Endothelial cell of umbilical vein (primary cell): ENCODE data around the gene GALNT13. TPM values are rescaled to one million over a fixed set of nuclear protein-coding genes. Genes with fewer than 3 reads are reported as not detected.
A peak's percentile ranks its signal among the peaks of the same experiment; 100 is the strongest.

Experiments used
- BruUV-seq: library from RNA; stranded (reverse); fragments of 400-500 nt; replicated peaks from 2 replicates; lab custom pipeline; 2021; lab: Mats Ljungman, UMichigan
- CTCF ChIA-PET: fragments of 300-600, 350-600 bp; sonication (Branson Sonifier 250); formaldehyde crosslinking; loops from one replicate; lab custom pipeline; 2021; ENCODE audit warnings: antibody characterized with exemption, inconsistent platforms; lab: Charles Lee
- POLR2A ChIA-PET: fragments of 300-600, 350-600 bp; sonication (Branson Sonifier 250); formaldehyde crosslinking; loops from one replicate; lab custom pipeline; 2021; ENCODE audit warnings: antibody characterized with exemption, inconsistent platforms; lab: Charles Lee
- DNase-seq: peaks from one replicate; pipeline ENCODE4 v3.0.0-alpha.2; 2011; ENCODE audit warnings: low read depth, low spot score
- FAIRE-seq: peaks from 2 replicates; lab custom pipeline; 2011; peaks lifted over from hg19 to GRCh38; lab: Jason Lieb, UNC
- H2AFZ ChIP-seq: 2 replicates; pipeline ENCODE4 v1.6.0; 2012; ENCODE audit warnings: low read depth, low read length, control low read depth, inconsistent platforms
- H3K27ac ChIP-seq: 2 replicates; pipeline ENCODE4 v1.5.1; 2011; ENCODE audit warnings: low read depth, mild to moderate bottlenecking, control low read depth, low read length, moderate library complexity; ENCODE audit not compliant: insufficient read depth
- H3K27me3 ChIP-seq, 2 experiments: 2 replicates each; pipeline versions ENCODE4 v1.6.0 to v1.6.1; 2011; ENCODE audit warnings: low read length in 2 of 2, mixed read lengths in 1 of 2; ENCODE audit not compliant: control insufficient read depth in 2 of 2, insufficient read depth in 2 of 2
- H3K36me3 ChIP-seq, 2 experiments: 2 replicates in 1 of 2; 3 replicates in 1 of 2; pipeline ENCODE4 v1.5.1; 2011; ENCODE audit warnings: low read length in 2 of 2, mild to moderate bottlenecking in 1 of 2, moderate library complexity in 1 of 2; ENCODE audit not compliant: control insufficient read depth in 2 of 2, insufficient read depth in 2 of 2; ENCODE audit errors: extremely low read depth in 1 of 2
- H3K4me1 ChIP-seq: 3 replicates; pipeline ENCODE4 v1.5.1; 2011; ENCODE audit warnings: mild to moderate bottlenecking, low read length; ENCODE audit not compliant: control insufficient read depth, insufficient read depth; ENCODE audit errors: extremely low read depth
- H3K4me2 ChIP-seq: 2 replicates; pipeline ENCODE4 v1.6.1; 2011; ENCODE audit warnings: low read length, control low read depth, mixed read lengths; ENCODE audit not compliant: insufficient read depth
- H3K4me3 ChIP-seq, 3 experiments: fragments of 200-600 bp in 1 of 3; sonication (generic), shearing (Covaris generic) in 1 of 3; replicated peaks in 1 of 3; 2 replicates each; pipeline ENCODE4 v1.5.1; 2011 to 2016; ENCODE audit warnings: control low read depth in 3 of 3, low read length in 3 of 3, mild to moderate bottlenecking in 2 of 3, inconsistent platforms in 1 of 3, low read depth in 1 of 3, moderate library complexity in 1 of 3; ENCODE audit not compliant: insufficient read depth in 1 of 3
- H3K79me2 ChIP-seq: 2 replicates; pipeline ENCODE4 v1.6.0; 2012; ENCODE audit warnings: low read length, inconsistent platforms; ENCODE audit not compliant: control insufficient read depth, insufficient read depth
- H3K9ac ChIP-seq: replicated peaks from 2 replicates; pipeline ENCODE3; 2011; ENCODE audit warnings: low read length, control low read depth; ENCODE audit not compliant: insufficient read depth; ENCODE audit errors: extremely low read depth
- H3K9me1 ChIP-seq: replicated peaks from 3 replicates; pipeline ENCODE4 v1.6.0; 2011; ENCODE audit warnings: mild to moderate bottlenecking, low read length; ENCODE audit not compliant: control insufficient read depth, insufficient read depth; ENCODE audit errors: extremely low read depth
- H3K9me3 ChIP-seq: replicated peaks from 2 replicates; pipeline ENCODE4 v1.5.1; 2012; ENCODE audit warnings: low read length, inconsistent platforms; ENCODE audit not compliant: control insufficient read depth, insufficient read depth
- H4K20me1 ChIP-seq: replicated peaks from 2 replicates; pipeline ENCODE3; 2011; ENCODE audit warnings: mild to moderate bottlenecking, low read length; ENCODE audit not compliant: control insufficient read depth, insufficient read depth; ENCODE audit errors: extremely low read depth
- EZH2 ChIP-seq: IDR thresholded peaks from 2 replicates; pipeline ENCODE4 v1.6.1; 2012; ENCODE audit warnings: borderline replicate concordance, low read depth, mild to moderate bottlenecking, moderate library complexity, low read length, inconsistent platforms; ENCODE audit not compliant: severe bottlenecking
- FOS ChIP-seq: IDR thresholded peaks from 2 replicates; pipeline ENCODE4 v1.6.1; 2011; ENCODE audit warnings: mild to moderate bottlenecking, low read length, moderate library complexity, borderline replicate concordance; ENCODE audit not compliant: insufficient read depth
- GATA2 ChIP-seq: IDR thresholded peaks from 2 replicates; pipeline ENCODE4 v1.7.0; 2011; ENCODE audit warnings: low read depth, mild to moderate bottlenecking, moderate library complexity, mixed read lengths, low read length; ENCODE audit not compliant: insufficient read length, insufficient read depth
- JUN ChIP-seq: IDR thresholded peaks from 2 replicates; pipeline ENCODE4 v1.6.1; 2011; ENCODE audit warnings: borderline replicate concordance, low read depth; ENCODE audit not compliant: insufficient read length, insufficient read depth
- MYC ChIP-seq: IDR thresholded peaks from one replicate; pipeline ENCODE4 v1.6.1; 2011; ENCODE audit warnings: mild to moderate bottlenecking, low read depth, low read length
- POLR2A ChIP-seq: IDR thresholded peaks from 2 replicates; pipeline ENCODE4 v1.6.1; 2012; ENCODE audit warnings: low read depth, mild to moderate bottlenecking, control low read depth, low read length
- POLR2AphosphoS5 ChIP-seq: IDR thresholded peaks from 2 replicates; pipeline ENCODE4 v1.6.1; 2012; ENCODE audit warnings: low read depth, mild to moderate bottlenecking, control low read depth, low read length, moderate library complexity; ENCODE audit not compliant: insufficient read depth
- dilution Hi-C: fragments of 300-500 bp; cut with MboI; formaldehyde crosslinking; loops from one replicate; pipeline ENCODE4 v1.15.0; 2019; ENCODE audit warnings: low sequenced_read_pairs; ENCODE audit not compliant: extremely low pct_ligation_motif_present
- intact Hi-C: fragments of 100-400 bp; cut with micrococcal nuclease; formaldehyde crosslinking; loops from one replicate; pipeline ENCODE4 v1.10.0; 2022
- polyA plus RNA-seq, 4 experiments: library from polyadenylated mRNA; depleted of rRNA in 3 of 4; stranded (reverse) in 3 of 4; unstranded in 1 of 4; fragments of >200 nt; gene quantifications; 2 replicates each; pipeline versions ENCODE4 v1.2.1 to v1.2.3, GENCODE V29; 2011 to 2012; ENCODE audit warnings: missing spikeins in 1 of 4
- total RNA-seq: library from RNA; stranded (reverse); gene quantifications from 2 replicates; pipeline ENCODE4 v1.2.3, GENCODE V29; 2021
- TF ChIP-seq, protein P1 (sequence below), 2 donors: IDR thresholded peaks; 1 replicate in 1 of 2; 2 replicates in 1 of 2; pipeline ENCODE4 v1.5.1; 2011; ENCODE audit warnings: low read length in 2 of 2, mild to moderate bottlenecking in 2 of 2, moderate library complexity in 2 of 2, control low read depth in 1 of 2, inconsistent platforms in 1 of 2, low read depth in 1 of 2; ENCODE audit not compliant: insufficient read depth in 1 of 2; ENCODE audit errors: extremely low read depth in 1 of 2
- TF ChIP-seq, protein P2 (sequence below): IDR thresholded peaks from 2 replicates; pipeline ENCODE4 v1.6.1; 2011; ENCODE audit not compliant: insufficient read depth, insufficient read length

GALNT13 gene
- total and polyA plus RNA-seq, 2 donors (not counting 3 experiments of a cell fraction or from before 2014, with no cell fraction given) = 0.06 TPM; not detected in 1

DNA sequence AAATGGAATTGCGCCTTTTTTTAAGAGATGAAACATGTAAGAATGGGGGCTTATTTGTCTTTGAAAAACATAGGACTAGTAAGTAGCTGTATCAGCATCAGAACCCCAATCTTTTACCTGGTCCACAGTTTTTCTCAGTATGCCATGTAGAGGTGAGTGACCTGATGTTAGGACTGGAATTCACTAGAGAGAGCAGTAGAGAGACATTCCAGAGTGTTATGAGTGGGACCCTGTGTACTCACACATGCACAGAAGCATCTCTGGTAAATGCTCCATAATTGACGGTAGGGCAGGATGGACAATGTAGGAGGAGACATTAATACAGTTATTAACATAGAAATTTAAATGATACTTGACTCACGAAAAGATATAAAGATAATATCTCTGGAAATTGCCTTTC lies 1.4 kb upstream of the GALNT13 start:
- DNase-seq (no peak), FAIRE-seq (no peak)
- dilution Hi-C loops = no loop called here
- TF ChIP-seq POLR2AphosphoS5 = no peak
- TF ChIP-seq, protein P1, sequence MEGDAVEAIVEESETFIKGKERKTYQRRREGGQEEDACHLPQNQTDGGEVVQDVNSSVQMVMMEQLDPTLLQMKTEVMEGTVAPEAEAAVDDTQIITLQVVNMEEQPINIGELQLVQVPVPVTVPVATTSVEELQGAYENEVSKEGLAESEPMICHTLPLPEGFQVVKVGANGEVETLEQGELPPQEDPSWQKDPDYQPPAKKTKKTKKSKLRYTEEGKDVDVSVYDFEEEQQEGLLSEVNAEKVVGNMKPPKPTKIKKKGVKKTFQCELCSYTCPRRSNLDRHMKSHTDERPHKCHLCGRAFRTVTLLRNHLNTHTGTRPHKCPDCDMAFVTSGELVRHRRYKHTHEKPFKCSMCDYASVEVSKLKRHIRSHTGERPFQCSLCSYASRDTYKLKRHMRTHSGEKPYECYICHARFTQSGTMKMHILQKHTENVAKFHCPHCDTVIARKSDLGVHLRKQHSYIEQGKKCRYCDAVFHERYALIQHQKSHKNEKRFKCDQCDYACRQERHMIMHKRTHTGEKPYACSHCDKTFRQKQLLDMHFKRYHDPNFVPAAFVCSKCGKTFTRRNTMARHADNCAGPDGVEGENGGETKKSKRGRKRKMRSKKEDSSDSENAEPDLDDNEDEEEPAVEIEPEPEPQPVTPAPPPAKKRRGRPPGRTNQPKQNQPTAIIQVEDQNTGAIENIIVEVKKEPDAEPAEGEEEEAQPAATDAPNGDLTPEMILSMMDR (IDR thresholded peaks at IDR 0.05; ENCODE audit: extremely low read depth in 1 of 2, insufficient read depth in 1 of 2, low read depth in 1 of 2, low read length in 2 of 2) = peak in 1 of 2 donors; percentile 6
- Histone ChIP-seq H3K9me3 (no peaks in the 10 kb centered on the region), H3K27ac (no peak overlapping the region), H3K4me1 (peaks cover 2% of the 10 kb centered on the region), H3K79me2 (no peaks in the 10 kb centered on the region), H3K36me3 (no peaks in the 10 kb centered on the region), H3K9ac (no peak overlapping the region), H3K4me2 (no peak overlapping the region), H4K20me1 (no peaks in the 10 kb centered on the region), H2AFZ (no peak overlapping the region), H3K9me1 (no peaks in the 10 kb centered on the region), H3K27me3 (peaks cover 14 to 21% of the 10 kb centered on the region in 2 experiments), H3K4me3 (no peak overlapping the region)
- intact Hi-C loops = no loop called here
- BruUV-seq = no TSS peak
- CTCF ChIA-PET = interaction anchor here (1.2 kb wide), 1 partner anchor 505 kb away, joined by 8 read pairs; no protein-coding TSS in a partner anchor
- POLR2A ChIA-PET = no interaction called here

DNA sequence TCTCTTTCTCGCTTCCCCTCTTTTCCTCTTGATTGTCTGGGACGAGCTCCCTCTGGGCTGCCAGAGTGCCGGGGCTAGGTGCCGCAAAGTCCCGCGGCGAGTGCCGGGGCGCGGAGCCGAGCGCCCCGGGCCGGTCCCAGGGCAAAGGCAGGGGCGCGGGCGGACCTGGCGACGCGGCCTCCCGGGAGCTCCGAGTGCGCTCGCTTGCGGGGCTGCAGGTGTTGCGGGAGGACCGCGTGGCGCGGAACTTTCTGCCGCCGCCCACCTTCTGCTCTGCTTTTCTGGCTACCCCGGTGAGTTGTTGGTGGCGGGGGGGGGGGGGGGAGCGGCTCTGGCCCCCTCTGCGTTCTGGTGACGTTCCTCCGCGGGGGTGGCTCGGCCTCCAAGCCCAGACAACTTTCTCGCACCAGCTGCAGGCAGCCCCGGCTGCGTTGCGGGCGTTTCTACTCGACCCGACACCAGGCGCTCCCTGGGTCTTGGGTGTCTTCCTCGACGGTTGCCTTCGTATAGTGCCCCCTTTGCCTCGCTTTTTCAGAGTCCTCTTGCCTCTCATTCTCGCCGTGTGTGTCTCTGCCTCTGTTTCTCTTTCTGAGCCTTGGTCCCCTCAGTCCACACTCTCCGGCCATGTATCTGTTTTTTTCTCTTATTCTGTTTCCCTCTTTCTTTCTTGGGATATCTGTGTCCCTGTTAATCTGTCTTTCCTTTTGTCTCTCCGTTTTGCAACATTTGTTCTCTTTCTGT lies 759 bp downstream of the GALNT13 start:
- intact Hi-C loops = no loop called here
- DNase-seq = no peak
- Histone ChIP-seq H3K27me3 (peaks cover 14 to 21% of the 10 kb centered on the region in 2 experiments), H4K20me1 (no peaks in the 10 kb centered on the region), H3K9ac (no peak overlapping the region), H3K9me3 (no peaks in the 10 kb centered on the region), H3K9me1 (no peaks in the 10 kb centered on the region), H2AFZ (no peak overlapping the region), H3K36me3 (no peaks in the 10 kb centered on the region), H3K4me1 (peaks cover 2% of the 10 kb centered on the region), H3K27ac (no peak overlapping the region), H3K4me2 (no peak overlapping the region), H3K79me2 (no peaks in the 10 kb centered on the region), H3K4me3 (no peak overlapping the region)
- TF ChIP-seq GATA2 (no peak), JUN (no peak), POLR2AphosphoS5 (no peak), FOS (no peak), POLR2A (no peak), MYC (no peak), EZH2 (no peak)
- TF ChIP-seq, protein P2, sequence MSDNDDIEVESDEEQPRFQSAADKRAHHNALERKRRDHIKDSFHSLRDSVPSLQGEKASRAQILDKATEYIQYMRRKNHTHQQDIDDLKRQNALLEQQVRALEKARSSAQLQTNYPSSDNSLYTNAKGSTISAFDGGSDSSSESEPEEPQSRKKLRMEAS = no peak
- TF ChIP-seq, protein P1 (IDR thresholded peaks at IDR 0.05; ENCODE audit: extremely low read depth in 1 of 2, insufficient read depth in 1 of 2, low read depth in 1 of 2, low read length in 2 of 2) = no peak
- FAIRE-seq = no peak
- dilution Hi-C loops = no loop called here
- BruUV-seq = no TSS peak
- POLR2A ChIA-PET = no interaction called here
- CTCF ChIA-PET = no interaction called here
